Cardiac fibroblast (primary cell): ENCODE data around the gene HSPBAP1.
"Not testable (repeated sequence)": the region's sequence is repeated elsewhere in the genome, so short reads cannot be mapped to it uniquely, and the experiment has no call there.

Source experiments
- DNase-seq, 2 donors: peaks; one replicate each; pipeline versions ENCODE4 v3.0.0 to v3.0.0-alpha.2; 2010; ENCODE audit warnings: low read depth in 2 of 2
- H3K4me3 ChIP-seq, 2 donors: replicated peaks in 1 of 2; 1 replicate in 1 of 2; 2 replicates in 1 of 2; pipeline ENCODE4 v1.5.1; 2011; ENCODE audit warnings: low read depth in 2 of 2, low read length in 2 of 2, mild to moderate bottlenecking in 2 of 2, moderate library complexity in 1 of 2
- CTCF ChIP-seq: IDR thresholded peaks from one replicate; pipeline ENCODE4 v1.5.1; 2011; ENCODE audit warnings: low read depth, mild to moderate bottlenecking, low read length, inconsistent platforms

Gene HSPBAP1

DNA sequence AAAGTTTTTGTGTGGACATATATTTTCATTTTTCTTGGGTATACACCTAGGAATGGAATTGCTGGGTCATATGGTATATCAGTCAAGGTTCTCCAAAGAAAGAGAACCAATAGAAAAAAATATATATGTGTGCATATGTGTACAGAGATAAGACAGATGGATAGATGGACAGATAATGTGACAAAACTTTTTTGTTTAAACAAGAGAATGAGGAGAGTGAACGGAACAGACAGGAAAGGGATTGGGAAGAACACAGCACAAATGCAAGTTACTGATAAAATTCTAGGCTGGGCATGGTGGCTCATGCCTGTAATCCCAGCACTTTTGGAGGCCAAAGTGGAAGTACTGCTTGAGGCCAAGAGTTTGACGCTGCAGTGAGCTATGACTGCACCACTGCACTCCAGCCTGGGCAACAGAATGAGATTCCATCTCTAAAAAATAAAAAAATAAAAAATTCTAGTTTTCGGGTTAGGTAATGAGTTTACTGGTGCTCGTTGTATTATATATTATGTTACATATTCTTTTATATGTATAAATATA lies 50.0 kb downstream of the HSPBAP1 start:
- no peak for DNase-seq
- no peak for TF ChIP-seq CTCF
- no peak overlapping the region for H3K4me3 ChIP-seq

DNA sequence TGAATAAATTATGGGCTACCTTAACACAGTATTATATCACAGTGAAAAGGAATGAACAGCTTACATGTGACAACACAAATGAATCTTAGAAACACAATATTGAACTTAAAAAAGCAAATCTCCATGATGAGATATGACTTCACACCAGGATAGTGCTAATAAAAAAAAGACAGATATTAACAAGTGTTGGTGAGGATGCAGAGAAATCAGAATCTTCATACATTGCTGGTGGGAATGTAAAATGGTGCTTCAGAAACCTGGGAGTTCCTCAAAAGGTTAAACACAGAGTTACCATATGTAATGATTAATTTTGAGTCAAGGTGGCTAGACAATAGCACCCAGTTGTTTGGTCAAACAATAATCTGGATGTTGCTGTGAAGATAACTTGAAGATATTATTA lies 51.4 kb downstream of the HSPBAP1 start:
- no peak for DNase-seq
- no peak for TF ChIP-seq CTCF

GRCh38 chr3:122739172-122739571 lies 54.5 kb downstream of the HSPBAP1 start:
- no peak for TF ChIP-seq CTCF
- no peak overlapping the region for H3K4me3 ChIP-seq
- no peak for DNase-seq

More for the DNA sequence above, 51.4 kb downstream of the HSPBAP1 start:
- H3K4me3 ChIP-seq, result no peak overlapping the region

- H3K4me3 ChIP-seq, result not testable (repeated sequence)
These were observed 60.7 kb downstream of the HSPBAP1 start for GRCh38 chr3:122732682-122733525.

DNA sequence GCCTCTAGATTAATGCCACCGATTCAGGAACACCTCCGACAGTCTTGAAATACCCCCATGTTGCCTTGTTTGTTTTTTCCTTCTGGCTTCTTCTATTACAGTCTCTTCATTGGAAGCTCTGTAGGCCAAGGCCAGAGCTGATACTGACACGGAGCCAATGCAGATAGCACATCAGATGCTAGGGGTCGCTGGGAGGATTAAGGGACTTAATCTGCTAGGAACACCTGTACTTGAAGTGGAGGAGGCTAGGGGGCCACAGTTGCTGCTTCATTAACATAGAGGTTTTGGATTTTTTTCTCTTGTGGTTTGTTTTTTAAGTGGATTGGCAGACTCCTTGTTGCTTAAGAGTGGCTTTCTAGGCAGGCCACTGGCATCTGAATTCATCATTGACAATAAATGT lies 63.4 kb downstream of the HSPBAP1 start:
- no peak overlapping the region for H3K4me3 ChIP-seq
- TF ChIP-seq CTCF, result no peak
- DNase-seq, result no peak

More at GRCh38 chr3:122732682-122733525, 60.7 kb downstream of the HSPBAP1 start:
- not testable (repeated sequence) for DNase-seq

DNA sequence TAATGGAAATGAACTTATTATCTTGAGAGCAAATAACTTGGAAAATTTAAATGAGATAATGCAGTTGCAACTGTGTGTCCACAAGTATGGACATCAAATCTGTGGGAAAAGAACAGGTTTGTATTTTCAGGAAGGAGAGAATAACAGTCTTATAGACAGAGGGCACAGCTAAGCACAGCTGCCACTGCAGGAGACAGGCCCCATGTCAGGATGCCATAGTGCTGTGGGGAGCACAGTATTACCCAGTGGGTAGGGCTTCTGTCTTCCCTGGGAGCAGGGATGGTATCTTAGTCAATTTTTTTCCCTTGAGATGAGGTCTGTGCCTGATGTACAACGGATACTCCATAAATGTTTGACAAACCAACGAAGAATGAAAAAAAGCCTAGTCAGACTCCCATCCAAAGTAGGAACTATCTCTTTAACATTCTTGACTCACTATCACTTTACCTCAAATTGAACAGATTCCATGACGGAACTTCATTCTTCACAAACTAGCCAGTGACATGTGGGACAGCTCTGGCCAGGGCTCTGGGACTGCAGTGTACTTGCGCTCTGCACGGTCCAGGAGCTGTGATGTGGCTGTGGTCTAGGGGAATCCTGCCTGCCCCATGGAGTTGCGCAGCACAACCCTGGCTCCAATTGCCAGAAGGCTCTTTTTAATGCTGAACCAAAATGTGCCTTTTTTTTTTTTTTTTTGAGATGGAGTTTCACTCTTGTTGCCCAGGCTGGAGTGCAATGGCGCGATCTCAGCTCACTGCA lies 64.7 kb downstream of the HSPBAP1 start:
- no peak for DNase-seq
- no peak overlapping the region for H3K4me3 ChIP-seq
- no peak for TF ChIP-seq CTCF

- TF ChIP-seq CTCF, result no peak
- H3K4me3 ChIP-seq, result no peak overlapping the region
- no peak for DNase-seq
These were observed 65.4 kb downstream of the HSPBAP1 start for GRCh38 chr3:122728186-122728585.
